ENCODE measurements around the gene OR9Q1. TPM values are rescaled to one million over a fixed set of nuclear protein-coding genes. Genes with fewer than 3 reads are reported as not detected.

The OR9Q1 gene
- total RNA-seq, 2 experiments from 2014 or later = not detected

DNA sequence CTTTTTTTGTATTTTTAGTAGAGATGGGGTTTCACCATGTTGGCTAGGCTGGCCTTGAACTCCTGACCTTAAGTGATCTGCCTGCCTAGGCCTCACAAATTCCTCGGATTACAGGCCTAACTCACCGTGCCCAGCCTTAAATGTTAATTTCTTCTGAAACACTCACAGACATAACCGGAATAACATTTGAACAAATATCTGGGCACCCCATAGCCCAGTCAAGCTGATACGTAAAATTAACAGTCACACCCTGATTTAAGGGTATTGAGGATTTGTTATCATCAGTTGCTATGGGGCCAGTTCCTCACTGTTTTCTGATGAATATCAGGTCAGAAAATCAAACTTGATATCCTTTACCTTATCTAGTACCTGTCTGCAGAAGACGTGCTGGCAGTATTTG lies 23.0 kb upstream of the OR9Q1 start:
- H4K20me1 ChIP-seq (ENCODE audit: insufficient read depth, low read length) = no peaks in the 10 kb centered on the region
- H3K4me3 ChIP-seq (ENCODE audit: low read depth, low read length, poor library complexity, severe bottlenecking) = no peak overlapping the region
- no peak overlapping the region for H2AFZ ChIP-seq (ENCODE audit: low read length)
- H3K36me3 ChIP-seq (ENCODE audit: insufficient read depth, low read length) = no peaks in the 10 kb centered on the region
- no peaks in the 10 kb centered on the region for H3K4me1 ChIP-seq (ENCODE audit: insufficient read depth, low read length, poor library complexity, severe bottlenecking)
- H3K27ac ChIP-seq (ENCODE audit: low read depth, low read length, poor library complexity, severe bottlenecking) = no peak overlapping the region
- H3K9me3 ChIP-seq (ENCODE audit: low read length) = no peaks in the 10 kb centered on the region
- intact Hi-C loops (cut with micrococcal nuclease; ENCODE audit: unreplicated experiment) = no loop called here
- H3K9me2 ChIP-seq (ENCODE audit: insufficient read depth, low read length) = no peaks in the 10 kb centered on the region
- H3K79me2 ChIP-seq (ENCODE audit: insufficient read depth, low read depth, low read length) = no peaks in the 10 kb centered on the region
- no peak for DNase-seq (ENCODE audit: low spot score)
- no TSS peak for BruUV-seq (replicated peaks)
- POLR2A ChIA-PET = interaction anchor here (0.7 kb wide), 1 partner anchor 13 kb away, joined by 3 read pairs; no protein-coding TSS in a partner anchor
- H3K4me2 ChIP-seq (ENCODE audit: low read length) = no peak overlapping the region
- CTCF ChIA-PET (ENCODE audit: unreplicated experiment) = no interaction called here
- no peak for TF ChIP-seq EZH2phosphoT487 (IDR thresholded peaks at IDR 0.05; ENCODE audit: borderline replicate concordance, low read depth, low read length)
- TF ChIP-seq, protein P1, sequence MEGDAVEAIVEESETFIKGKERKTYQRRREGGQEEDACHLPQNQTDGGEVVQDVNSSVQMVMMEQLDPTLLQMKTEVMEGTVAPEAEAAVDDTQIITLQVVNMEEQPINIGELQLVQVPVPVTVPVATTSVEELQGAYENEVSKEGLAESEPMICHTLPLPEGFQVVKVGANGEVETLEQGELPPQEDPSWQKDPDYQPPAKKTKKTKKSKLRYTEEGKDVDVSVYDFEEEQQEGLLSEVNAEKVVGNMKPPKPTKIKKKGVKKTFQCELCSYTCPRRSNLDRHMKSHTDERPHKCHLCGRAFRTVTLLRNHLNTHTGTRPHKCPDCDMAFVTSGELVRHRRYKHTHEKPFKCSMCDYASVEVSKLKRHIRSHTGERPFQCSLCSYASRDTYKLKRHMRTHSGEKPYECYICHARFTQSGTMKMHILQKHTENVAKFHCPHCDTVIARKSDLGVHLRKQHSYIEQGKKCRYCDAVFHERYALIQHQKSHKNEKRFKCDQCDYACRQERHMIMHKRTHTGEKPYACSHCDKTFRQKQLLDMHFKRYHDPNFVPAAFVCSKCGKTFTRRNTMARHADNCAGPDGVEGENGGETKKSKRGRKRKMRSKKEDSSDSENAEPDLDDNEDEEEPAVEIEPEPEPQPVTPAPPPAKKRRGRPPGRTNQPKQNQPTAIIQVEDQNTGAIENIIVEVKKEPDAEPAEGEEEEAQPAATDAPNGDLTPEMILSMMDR (conservative IDR thresholded peaks at IDR 0.05; ENCODE audit: low read length) = no peak

DNA sequence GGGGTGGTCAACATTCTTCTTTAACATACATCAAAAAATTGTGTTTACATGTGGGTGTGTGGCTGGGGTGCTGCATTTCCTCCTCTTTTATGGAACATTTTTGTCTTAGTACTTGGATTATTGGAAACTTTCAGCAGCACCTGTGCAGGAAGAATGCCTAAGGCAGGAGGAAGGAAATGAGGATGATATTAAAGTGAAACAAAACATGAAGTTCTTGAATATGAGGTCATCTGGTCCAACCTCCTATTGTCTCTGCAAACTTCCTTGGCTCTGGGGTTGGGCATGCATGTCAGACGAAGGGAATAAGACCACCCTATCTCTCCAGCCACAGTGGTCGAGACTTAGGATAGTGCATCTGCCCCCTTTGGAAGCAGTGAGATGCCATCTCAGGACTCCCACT lies 20.6 kb upstream of the OR9Q1 start:
- ChIA-PET CTCF (ENCODE audit: unreplicated experiment) (no interaction called here), POLR2A (no interaction called here)
- TF ChIP-seq, protein P1 (conservative IDR thresholded peaks at IDR 0.05; ENCODE audit: low read length) = no peak
- no peak for TF ChIP-seq EZH2phosphoT487 (IDR thresholded peaks at IDR 0.05; ENCODE audit: borderline replicate concordance, low read depth, low read length)
- no peaks in the 10 kb centered on the region for H3K9me3 ChIP-seq (ENCODE audit: low read length)
- H3K36me3 ChIP-seq (ENCODE audit: insufficient read depth, low read length) = no peaks in the 10 kb centered on the region
- no peaks in the 10 kb centered on the region for H3K9me2 ChIP-seq (ENCODE audit: insufficient read depth, low read length)
- H3K27ac ChIP-seq (ENCODE audit: low read depth, low read length, poor library complexity, severe bottlenecking) = no peak overlapping the region
- no peak for DNase-seq (ENCODE audit: low spot score)
- H3K4me3 ChIP-seq (ENCODE audit: low read depth, low read length, poor library complexity, severe bottlenecking) = no peak overlapping the region
- no peak overlapping the region for H3K4me2 ChIP-seq (ENCODE audit: low read length)
- H3K79me2 ChIP-seq (ENCODE audit: insufficient read depth, low read depth, low read length) = no peaks in the 10 kb centered on the region
- no peaks in the 10 kb centered on the region for H4K20me1 ChIP-seq (ENCODE audit: insufficient read depth, low read length)
- no TSS peak for BruUV-seq (replicated peaks)
- H3K4me1 ChIP-seq (ENCODE audit: insufficient read depth, low read length, poor library complexity, severe bottlenecking) = no peaks in the 10 kb centered on the region
- no peak overlapping the region for H2AFZ ChIP-seq (ENCODE audit: low read length)
- intact Hi-C loops (cut with micrococcal nuclease; ENCODE audit: unreplicated experiment) = no loop called here

DNA sequence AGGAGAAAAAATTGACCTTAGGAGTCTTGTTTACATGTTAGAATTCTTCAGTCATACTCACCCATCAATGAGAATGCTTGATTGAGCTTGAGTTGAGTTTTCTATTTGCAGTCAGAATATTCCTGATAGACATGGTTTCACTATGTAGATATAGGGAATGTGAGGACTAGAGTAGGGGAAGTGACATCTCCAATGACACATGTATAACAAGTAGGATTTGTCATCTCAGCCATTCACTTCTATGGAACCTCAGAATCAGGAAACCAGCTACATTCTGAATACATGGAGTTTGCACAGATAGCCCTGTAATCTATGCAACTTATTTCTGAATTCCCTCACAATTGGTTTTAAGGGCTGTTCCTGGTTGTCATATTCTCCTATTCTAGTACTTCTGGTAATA lies 20.1 kb upstream of the OR9Q1 start:
- Histone ChIP-seq H3K4me3 (ENCODE audit: low read depth, low read length, poor library complexity, severe bottlenecking) (no peak overlapping the region), H3K36me3 (ENCODE audit: insufficient read depth, low read length) (no peaks in the 10 kb centered on the region), H2AFZ (ENCODE audit: low read length) (no peak overlapping the region), H3K27ac (ENCODE audit: low read depth, low read length, poor library complexity, severe bottlenecking) (no peak overlapping the region), H3K4me2 (ENCODE audit: low read length) (no peak overlapping the region), H4K20me1 (ENCODE audit: insufficient read depth, low read length) (no peaks in the 10 kb centered on the region), H3K9me3 (ENCODE audit: low read length) (no peaks in the 10 kb centered on the region), H3K79me2 (ENCODE audit: insufficient read depth, low read depth, low read length) (no peaks in the 10 kb centered on the region), H3K4me1 (ENCODE audit: insufficient read depth, low read length, poor library complexity, severe bottlenecking) (no peaks in the 10 kb centered on the region), H3K9me2 (ENCODE audit: insufficient read depth, low read length) (no peaks in the 10 kb centered on the region)
- intact Hi-C loops (cut with micrococcal nuclease; ENCODE audit: unreplicated experiment) = no loop called here
- BruUV-seq (replicated peaks) = no TSS peak
- CTCF ChIA-PET (ENCODE audit: unreplicated experiment) = no interaction called here
- TF ChIP-seq, protein P1 (conservative IDR thresholded peaks at IDR 0.05; ENCODE audit: low read length) = no peak
- TF ChIP-seq EZH2phosphoT487 (IDR thresholded peaks at IDR 0.05; ENCODE audit: borderline replicate concordance, low read depth, low read length) = no peak
- POLR2A ChIA-PET = no interaction called here
- no peak for DNase-seq (ENCODE audit: low spot score)

Measured in OCI-LY7 (cell line).